Posterior vena cava (tissue), 2 donors: ENCODE results near the gene FLRT1. TPM values are rescaled to one million over a fixed set of nuclear protein-coding genes. Genes with fewer than 3 reads are reported as not detected.

ENCODE experiments used
- DNase-seq: peaks from one replicate; pipeline ENCODE4 v3.0.0-alpha.2; 2020; ENCODE audit warnings: low spot score
- intact Hi-C, 2 donors: fragments of 100-400 bp; cut with DNase I; formaldehyde crosslinking; loops; one replicate each; pipeline versions ENCODE4 v1.14.1 to v1.14.2; 2022 to 2023
- total RNA-seq, 2 donors: library from RNA; stranded (reverse); fragmentation: NEBNext Ultra II Directional; extraction: Animal tissue kit (Norgen Biotek cat#: 25700); gene quantifications; one replicate each; pipeline ENCODE4 v1.2.1, GENCODE V29; 2021
- donor health status: DM: yes; HTN: yes; CAD: no.
- donor health status: DM: yes; HTN: yes; CAD: no.

Gene FLRT1
- total RNA-seq, 2 donors from 2014 or later: 0.14 to 0.29 TPM

- no peak for DNase-seq
- intact Hi-C loops: no loop called here
Observed at GRCh38 chr11:64020976-64021756, 14.6 kb upstream of the FLRT1 start.

- intact Hi-C loops: no loop called here
- no peak for DNase-seq
Observed at GRCh38 chr11:64021757-64022093, 14.0 kb upstream of the FLRT1 start.

- intact Hi-C loops: no loop called here
- DNase-seq: no peak
Observed at GRCh38 chr11:64022125-64022784, 13.5 kb upstream of the FLRT1 start.

GRCh38 chr11:64023712-64024710 is 11.7 kb upstream of the FLRT1 start:
- intact Hi-C loops: no loop called here
- no peak for DNase-seq

GRCh38 chr11:64025205-64025604 is 10.5 kb upstream of the FLRT1 start:
- intact Hi-C loops: no loop called here

GRCh38 chr11:64026575-64027205 is 9.0 kb upstream of the FLRT1 start:
- no peak for DNase-seq
- intact Hi-C loops: no loop called here

More at GRCh38 chr11:64025205-64025604, 10.5 kb upstream of the FLRT1 start:
- no peak for DNase-seq

- DNase-seq: no peak
- intact Hi-C loops: no loop called here
Observed at GRCh38 chr11:64027651-64028397, 7.9 kb upstream of the FLRT1 start.

- intact Hi-C loops: no loop called here
- no peak for DNase-seq
Observed at GRCh38 chr11:64028398-64029115, 7.2 kb upstream of the FLRT1 start.

- intact Hi-C loops: no loop called here
Observed at GRCh38 chr11:64029773-64030172, 6.0 kb upstream of the FLRT1 start.

GRCh38 chr11:64031001-64031400 is 4.7 kb upstream of the FLRT1 start:
- DNase-seq: no peak
- intact Hi-C loops: no loop called here

More at GRCh38 chr11:64029773-64030172, 6.0 kb upstream of the FLRT1 start:
- no peak for DNase-seq

- intact Hi-C loops: no loop called here
- DNase-seq: no peak
Observed at GRCh38 chr11:64032050-64032449, 3.7 kb upstream of the FLRT1 start.

- DNase-seq: no peak
- intact Hi-C loops: no loop called here
Observed at GRCh38 chr11:64034411-64034811, 1.3 kb upstream of the FLRT1 start.

- intact Hi-C loops: no loop called here
- no peak for DNase-seq
Observed at GRCh38 chr11:64035081-64035524, 628 bp upstream of the FLRT1 start.

- intact Hi-C loops: no loop called here
- no peak for DNase-seq
Observed at GRCh38 chr11:64036087-64037026, 626 bp downstream of the FLRT1 start.

GRCh38 chr11:64037027-64037634 is 1.4 kb downstream of the FLRT1 start:
- intact Hi-C loops: no loop called here
- DNase-seq: no peak

GRCh38 chr11:64038500-64038899 is 2.8 kb downstream of the FLRT1 start:
- intact Hi-C loops: no loop called here
- DNase-seq: no peak
